ENCODE data around the gene COMMD3. TPM values are rescaled to one million over a fixed set of nuclear protein-coding genes. Genes with fewer than 3 reads are reported as not detected.

Gene COMMD3
- total and polyA plus RNA-seq, 2 of the 8 experiments (the other 6 are each of a cell fraction or from before 2014, with no cell fraction given): 2.3 to 2.7 TPM

DNA sequence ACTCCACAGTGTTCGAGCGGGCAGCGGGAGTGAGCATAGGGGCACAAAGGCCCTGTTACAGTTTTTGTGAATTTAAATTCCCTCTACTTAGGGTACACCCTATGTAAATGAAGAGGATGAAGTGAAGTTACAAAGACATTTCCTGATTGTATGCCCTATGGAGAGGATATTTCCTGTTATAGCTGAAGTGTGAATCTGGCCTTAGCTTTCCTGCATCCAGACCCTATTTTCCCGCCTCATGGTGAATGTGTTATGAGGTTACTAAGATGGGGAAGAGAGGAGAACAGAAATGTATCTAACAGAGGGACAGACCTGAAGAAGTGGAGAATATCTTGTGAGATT is 37.8 kb upstream of the COMMD3 start:
- ChIA-PET CTCF (ENCODE audit: partially characterized antibody) (interaction anchor here (0.8 kb wide), 1 partner anchor 8 kb away, joined by 3 read pairs; no protein-coding TSS in a partner anchor), POLR2A (ENCODE audit: partially characterized antibody) (no interaction called here)
- no peaks in the 10 kb centered on the region for H3K79me2 ChIP-seq (ENCODE audit: control insufficient read depth in 1 of 2, insufficient read depth in 2 of 2, low read length in 2 of 2)
- TF ChIP-seq NANOG (IDR thresholded peaks at IDR 0.05; ENCODE audit: insufficient read depth, low read depth, low read length, poor library complexity, severe bottlenecking): no peak
- TF ChIP-seq CBX5 (IDR thresholded peaks at IDR 0.05; ENCODE audit: low read depth, low read length): no peak
- no peak for TF ChIP-seq TBP (IDR thresholded peaks at IDR 0.05; ENCODE audit: low read depth, low read length)
- TF ChIP-seq, protein P1, sequence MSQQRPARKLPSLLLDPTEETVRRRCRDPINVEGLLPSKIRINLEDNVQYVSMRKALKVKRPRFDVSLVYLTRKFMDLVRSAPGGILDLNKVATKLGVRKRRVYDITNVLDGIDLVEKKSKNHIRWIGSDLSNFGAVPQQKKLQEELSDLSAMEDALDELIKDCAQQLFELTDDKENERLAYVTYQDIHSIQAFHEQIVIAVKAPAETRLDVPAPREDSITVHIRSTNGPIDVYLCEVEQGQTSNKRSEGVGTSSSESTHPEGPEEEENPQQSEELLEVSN (IDR thresholded peaks at IDR 0.05): no peak
- TF ChIP-seq RXRA (IDR thresholded peaks at IDR 0.05; ENCODE audit: insufficient read depth, low read depth, low read length): no peak
- TF ChIP-seq USF2 (IDR thresholded peaks at IDR 0.05; ENCODE audit: low read length): no peak
- TF ChIP-seq RBBP5 (IDR thresholded peaks at IDR 0.05; ENCODE audit: borderline replicate concordance, low read depth, low read length): no peak
- no peak for TF ChIP-seq EGR1 (IDR thresholded peaks at IDR 0.05; ENCODE audit: borderline replicate concordance, low read depth, low read length)
- no peaks in the 10 kb centered on the region for H3K23me2 ChIP-seq (ENCODE audit: low read depth, low read length)
- no peaks in the 10 kb centered on the region for H3K36me3 ChIP-seq (ENCODE audit: control insufficient read depth in 2 of 4, insufficient read depth in 4 of 4, low read length in 3 of 4)
- H3K9ac ChIP-seq (replicated peaks in 1 of 4; ENCODE audit: extremely low read depth in 1 of 4, low read depth in 3 of 4, low read length in 3 of 4): no peak overlapping the region
- no peak overlapping the region for H2BK15ac ChIP-seq (ENCODE audit: low read length)
- no peak overlapping the region for H2BK12ac ChIP-seq (ENCODE audit: low read depth, low read length)
- DNase-seq (ENCODE audit: low read depth in 1 of 2, low spot score in 2 of 2): no peak
- H3K56ac ChIP-seq (replicated peaks; ENCODE audit: insufficient read length, low read depth, low read length): no peak overlapping the region
- no peak overlapping the region for H3K23ac ChIP-seq (ENCODE audit: insufficient read length)
- H2BK120ac ChIP-seq (replicated peaks; ENCODE audit: low read depth, low read length): no peak overlapping the region
- no peak overlapping the region for H3K27ac ChIP-seq (ENCODE audit: low read depth, low read length)
- no peaks in the 10 kb centered on the region for H3K79me1 ChIP-seq (ENCODE audit: low read depth, low read length)
- peak overlapping the region in 1 of 2 experiments; percentile 45; a peak in 1 of 4 replicates for H3K4me2 ChIP-seq (ENCODE audit: insufficient read depth in 1 of 2, low read depth in 2 of 2, low read length in 2 of 2)
- no peaks in the 10 kb centered on the region for H4K20me1 ChIP-seq (replicated peaks in 1 of 2; ENCODE audit: control insufficient read depth in 1 of 2, insufficient read depth in 2 of 2, low read length in 2 of 2)
- H4K91ac ChIP-seq (replicated peaks; ENCODE audit: insufficient read length, low read length): no peak overlapping the region
- no peaks in the 10 kb centered on the region for H3K9me3 ChIP-seq (ENCODE audit: insufficient read depth in 2 of 2, low read depth in 1 of 2, low read length in 1 of 2)
- FAIRE-seq: no peak
- no peak overlapping the region for H2BK20ac ChIP-seq (ENCODE audit: low read length)
- no peaks in the 10 kb centered on the region for H3K27me3 ChIP-seq (replicated peaks in 1 of 4; ENCODE audit: control insufficient read depth in 3 of 4, extremely low read depth in 1 of 4, insufficient read depth in 3 of 4, low read length in 3 of 4)
- no peak overlapping the region for H2AK5ac ChIP-seq (ENCODE audit: low read depth, low read length)
- H3K14ac ChIP-seq (ENCODE audit: insufficient read length): no peak overlapping the region
- 81% methylated on average over 4 of the region's 4 CpGs; no CpG with 5 or more reads in 1 of the 2 experiments for WGBS, 2 experiments (ENCODE audit: extremely low coverage in 1 of 2, insufficient coverage in 1 of 2, insufficient read length in 1 of 2, insufficient replicate concordance in 2 of 2, low coverage in 1 of 2, low lambda C conversion rate in 2 of 2, missing lambda C conversion rate in 1 of 2)
- no peak overlapping the region for H4K5ac ChIP-seq (ENCODE audit: insufficient read length, low read depth, low read length)
- no peak overlapping the region for H3K18ac ChIP-seq (ENCODE audit: extremely low read depth, low read length)
- H3K4ac ChIP-seq (replicated peaks; ENCODE audit: insufficient read length, low read depth, low read length): no peak overlapping the region
- H4K8ac ChIP-seq (ENCODE audit: extremely low read depth, insufficient read depth, low read length): no peak overlapping the region
- no peak overlapping the region for H2BK5ac ChIP-seq (ENCODE audit: low read depth, low read length)
- no peak overlapping the region for H3K4me3 ChIP-seq (ENCODE audit: extremely low read depth in 1 of 4, insufficient read depth in 2 of 4, low read depth in 3 of 4, low read length in 4 of 4)
- H2AFZ ChIP-seq (ENCODE audit: low read length): no peak overlapping the region
- H3K4me1 ChIP-seq (replicated peaks in 1 of 4; ENCODE audit: control insufficient read depth in 3 of 4, insufficient read depth in 4 of 4, low read length in 3 of 4): peaks cover 0 to 14% (median 5%) of the 10 kb centered on the region in 4 experiments; a peak in 6 of 7 replicates

Data from H1 (cell line).